Measurements from ENCODE around the gene USP7.

GRCh38 chr16:8948831-8949230, 14.9 kb downstream of the USP7 start:
- TF ChIP-seq CTCF (conservative IDR thresholded peaks at IDR 0.05; ENCODE audit: low read depth, low read length) (no peak), EZH2 (IDR thresholded peaks at IDR 0.05; ENCODE audit: low read length, unreplicated experiment) (no peak)
